Neural cell (in vitro differentiated cells): ENCODE data around the gene MALRD1. TPM values are rescaled to one million over a fixed set of nuclear protein-coding genes. Genes with fewer than 3 reads are reported as not detected.

Source experiments
- H2AFZ ChIP-seq: fragments of 200-600, 300-800 bp; sonication (generic), shearing (Covaris generic); 2 replicates; pipeline ENCODE4 v1.6.0; 2014; ENCODE audit warnings: low read depth, mild to moderate bottlenecking, antibody characterized with exemption, low read length, moderate library complexity
- H3F3A ChIP-seq: fragments of 200-600 bp; shearing (Covaris generic); 2 replicates; pipeline ENCODE4 v1.6.1; 2016; ENCODE audit warnings: mild to moderate bottlenecking, moderate library complexity, mixed read lengths, antibody characterized with exemption, low read length; ENCODE audit not compliant: insufficient read depth, poor library complexity, severe bottlenecking
- H3K27ac ChIP-seq: fragments of 200-600, 300-800 bp; sonication (generic), shearing (Covaris generic); 2 replicates; pipeline ENCODE4 v1.5.1; 2014; ENCODE audit warnings: mild to moderate bottlenecking, low read length, moderate library complexity
- H3K27me3 ChIP-seq: fragments of 300-800, 200-600 bp; sonication (generic), shearing (Covaris generic); 2 replicates; pipeline ENCODE4 v1.6.0; 2014; ENCODE audit warnings: mild to moderate bottlenecking, low read depth, low read length, moderate library complexity; ENCODE audit not compliant: insufficient read depth
- H3K36me3 ChIP-seq: fragments of 300-800, 200-600 bp; sonication (generic), shearing (Covaris generic); 2 replicates; pipeline ENCODE4 v1.5.1; 2014; ENCODE audit warnings: mild to moderate bottlenecking, antibody characterized with exemption, low read length, moderate library complexity; ENCODE audit not compliant: insufficient read depth
- H3K4me2 ChIP-seq: fragments of 300-800, 200-600 bp; sonication (generic), shearing (Covaris generic); 2 replicates; pipeline ENCODE4 v1.6.0; 2014; ENCODE audit warnings: mild to moderate bottlenecking, low read length
- H3K4me3 ChIP-seq: fragments of 300-800, 200-600 bp; sonication (generic), shearing (Covaris generic); 2 replicates; pipeline ENCODE4 v1.5.1; 2014; ENCODE audit warnings: mild to moderate bottlenecking, low read length, moderate library complexity
- H3K79me2 ChIP-seq: fragments of 200-600 bp; shearing (Covaris generic); replicated peaks from 2 replicates; pipeline ENCODE4 v1.6.0; 2014; ENCODE audit warnings: mild to moderate bottlenecking, low read length, moderate library complexity; ENCODE audit not compliant: insufficient read depth
- H3K9ac ChIP-seq: fragments of 300-800, 200-600 bp; sonication (generic), shearing (Covaris generic); 2 replicates; pipeline ENCODE4 v1.6.1; 2016; ENCODE audit warnings: mild to moderate bottlenecking, low read length, mixed read lengths
- H3K9me2 ChIP-seq: fragments of 200-600 bp; shearing (Covaris generic); 2 replicates; pipeline ENCODE4 v1.6.1; 2016; ENCODE audit warnings: mild to moderate bottlenecking, low read length, mixed read lengths; ENCODE audit not compliant: insufficient read depth
- H3K9me3 ChIP-seq: fragments of 200-600, 300-800 bp; sonication (generic), shearing (Covaris generic); 2 replicates; pipeline ENCODE4 v1.6.1; 2016; ENCODE audit warnings: mild to moderate bottlenecking, mixed run types, low read length, moderate library complexity, mixed read lengths
- H4K20me1 ChIP-seq: fragments of 200-600 bp; shearing (Covaris generic); 2 replicates; pipeline ENCODE4 v1.6.1; 2016; ENCODE audit warnings: mild to moderate bottlenecking, mixed run types; ENCODE audit not compliant: insufficient read depth
- EP300 ChIP-seq: fragments of 450-650 bp; conservative IDR thresholded peaks from 2 replicates; pipeline ENCODE4 v1.6.1; 2014; ENCODE audit warnings: antibody characterized with exemption, mild to moderate bottlenecking, moderate library complexity; ENCODE audit not compliant: poor library complexity, severe bottlenecking
- EZH2 ChIP-seq: fragments of 200-600, 300-800 bp; shearing (Covaris generic), sonication (generic); IDR thresholded peaks from 2 replicates; pipeline ENCODE4 v1.6.1; 2014; ENCODE audit warnings: antibody characterized with exemption, low read length, borderline replicate concordance, mild to moderate bottlenecking; ENCODE audit not compliant: insufficient read depth, poor library complexity, severe bottlenecking
- MXI1 ChIP-seq: fragments of 450-650 bp; conservative IDR thresholded peaks from 2 replicates; pipeline ENCODE4 v1.6.1; 2014; ENCODE audit warnings: antibody characterized with exemption, mild to moderate bottlenecking; ENCODE audit not compliant: poor library complexity, severe bottlenecking
- POLR2AphosphoS5 ChIP-seq: IDR thresholded peaks from 2 replicates; pipeline ENCODE4 v1.6.1; 2012
- RAD21 ChIP-seq: fragments of 450-650 bp; conservative IDR thresholded peaks from 2 replicates; pipeline ENCODE4 v1.6.1; 2014; ENCODE audit warnings: antibody characterized with exemption, mild to moderate bottlenecking, moderate library complexity
- SMC3 ChIP-seq: fragments of 450-650 bp; conservative IDR thresholded peaks from 2 replicates; pipeline ENCODE4 v1.6.1; 2014; ENCODE audit warnings: antibody characterized with exemption, mild to moderate bottlenecking, moderate library complexity; ENCODE audit not compliant: poor library complexity
- TAF1 ChIP-seq: IDR thresholded peaks from 2 replicates; pipeline ENCODE4 v1.6.1; 2012; ENCODE audit warnings: low read depth
- polyA plus RNA-seq: library from polyadenylated mRNA; depleted of rRNA; stranded (reverse); fragments of >200 nt; gene quantifications from 2 replicates; pipeline ENCODE4 v1.2.3, GENCODE V29; 2014
- TF ChIP-seq, protein P1 (sequence below): fragments of 450-650 bp; IDR thresholded peaks from 2 replicates; pipeline ENCODE4 v1.5.1; 2014; ENCODE audit warnings: antibody characterized with exemption, mild to moderate bottlenecking, moderate library complexity; ENCODE audit not compliant: poor library complexity, severe bottlenecking
- TF ChIP-seq, protein P2 (sequence below): IDR thresholded peaks from 2 replicates; pipeline ENCODE4 v1.6.1; 2012; ENCODE audit warnings: borderline replicate concordance

MALRD1 gene
- polyA plus RNA-seq, 1 donor from 2014 or later: 0.21 TPM

DNA sequence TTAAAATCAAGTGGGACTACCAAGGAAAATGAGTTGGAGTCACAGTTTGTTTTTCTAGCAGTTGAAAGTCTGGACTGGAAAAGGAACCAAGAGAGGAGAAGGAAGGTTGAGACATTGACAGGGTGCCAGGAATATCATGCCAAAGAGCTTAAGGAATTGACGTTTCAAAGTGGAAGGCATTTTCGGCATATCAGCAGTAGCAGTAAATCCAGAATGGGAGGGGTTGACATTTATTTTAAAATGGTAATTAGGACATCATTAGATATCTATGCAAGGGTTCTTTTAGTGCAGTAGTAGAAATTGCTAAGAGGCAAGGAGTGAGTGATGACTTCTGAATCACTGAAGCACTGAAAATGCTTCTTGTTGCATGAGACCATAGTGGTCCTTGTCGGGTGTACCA is 431.8 kb downstream of the MALRD1 start:
- Histone ChIP-seq H3K79me2 (no peaks in the 10 kb centered on the region), H3F3A (no peaks in the 10 kb centered on the region), H3K9me2 (no peaks in the 10 kb centered on the region), H3K36me3 (no peaks in the 10 kb centered on the region), H2AFZ (no peak overlapping the region), H3K27ac (no peak overlapping the region), H3K4me3 (no peak overlapping the region), H3K27me3 (no peaks in the 10 kb centered on the region), H3K9me3 (no peaks in the 10 kb centered on the region), H3K4me2 (no peak overlapping the region), H4K20me1 (no peaks in the 10 kb centered on the region), H3K9ac (no peak overlapping the region)
- TF ChIP-seq RAD21: no peak

DNA sequence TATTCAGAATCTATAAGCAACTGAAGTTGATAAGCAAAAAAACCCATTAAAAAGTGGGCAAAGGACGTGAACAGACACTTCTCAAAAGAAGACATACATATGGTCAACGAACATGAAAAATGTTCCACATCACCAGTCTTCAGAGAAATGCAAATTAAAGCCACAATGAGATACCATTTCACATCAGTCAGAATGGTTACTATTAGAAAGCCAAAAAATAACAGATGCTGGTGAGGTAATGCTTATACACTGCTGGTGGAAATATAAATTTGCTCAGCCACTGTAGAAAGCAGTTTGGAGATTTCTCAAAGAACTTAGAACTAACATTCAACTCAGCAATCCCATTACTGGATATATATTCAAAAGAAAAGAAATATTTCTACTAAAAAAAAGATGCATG is 434.8 kb downstream of the MALRD1 start:
- Histone ChIP-seq H3K9ac (no peak overlapping the region), H4K20me1 (no peaks in the 10 kb centered on the region), H3K9me3 (no peaks in the 10 kb centered on the region), H3K27ac (no peak overlapping the region), H3K4me3 (no peak overlapping the region), H3K36me3 (no peaks in the 10 kb centered on the region), H3F3A (no peaks in the 10 kb centered on the region), H3K27me3 (no peaks in the 10 kb centered on the region), H3K79me2 (no peaks in the 10 kb centered on the region), H3K4me2 (no peak overlapping the region), H2AFZ (no peak overlapping the region), H3K9me2 (no peaks in the 10 kb centered on the region)
- TF ChIP-seq, protein P1, sequence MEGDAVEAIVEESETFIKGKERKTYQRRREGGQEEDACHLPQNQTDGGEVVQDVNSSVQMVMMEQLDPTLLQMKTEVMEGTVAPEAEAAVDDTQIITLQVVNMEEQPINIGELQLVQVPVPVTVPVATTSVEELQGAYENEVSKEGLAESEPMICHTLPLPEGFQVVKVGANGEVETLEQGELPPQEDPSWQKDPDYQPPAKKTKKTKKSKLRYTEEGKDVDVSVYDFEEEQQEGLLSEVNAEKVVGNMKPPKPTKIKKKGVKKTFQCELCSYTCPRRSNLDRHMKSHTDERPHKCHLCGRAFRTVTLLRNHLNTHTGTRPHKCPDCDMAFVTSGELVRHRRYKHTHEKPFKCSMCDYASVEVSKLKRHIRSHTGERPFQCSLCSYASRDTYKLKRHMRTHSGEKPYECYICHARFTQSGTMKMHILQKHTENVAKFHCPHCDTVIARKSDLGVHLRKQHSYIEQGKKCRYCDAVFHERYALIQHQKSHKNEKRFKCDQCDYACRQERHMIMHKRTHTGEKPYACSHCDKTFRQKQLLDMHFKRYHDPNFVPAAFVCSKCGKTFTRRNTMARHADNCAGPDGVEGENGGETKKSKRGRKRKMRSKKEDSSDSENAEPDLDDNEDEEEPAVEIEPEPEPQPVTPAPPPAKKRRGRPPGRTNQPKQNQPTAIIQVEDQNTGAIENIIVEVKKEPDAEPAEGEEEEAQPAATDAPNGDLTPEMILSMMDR: no peak
- no peak for TF ChIP-seq POLR2AphosphoS5
- no peak for TF ChIP-seq EZH2
- TF ChIP-seq, protein P2, sequence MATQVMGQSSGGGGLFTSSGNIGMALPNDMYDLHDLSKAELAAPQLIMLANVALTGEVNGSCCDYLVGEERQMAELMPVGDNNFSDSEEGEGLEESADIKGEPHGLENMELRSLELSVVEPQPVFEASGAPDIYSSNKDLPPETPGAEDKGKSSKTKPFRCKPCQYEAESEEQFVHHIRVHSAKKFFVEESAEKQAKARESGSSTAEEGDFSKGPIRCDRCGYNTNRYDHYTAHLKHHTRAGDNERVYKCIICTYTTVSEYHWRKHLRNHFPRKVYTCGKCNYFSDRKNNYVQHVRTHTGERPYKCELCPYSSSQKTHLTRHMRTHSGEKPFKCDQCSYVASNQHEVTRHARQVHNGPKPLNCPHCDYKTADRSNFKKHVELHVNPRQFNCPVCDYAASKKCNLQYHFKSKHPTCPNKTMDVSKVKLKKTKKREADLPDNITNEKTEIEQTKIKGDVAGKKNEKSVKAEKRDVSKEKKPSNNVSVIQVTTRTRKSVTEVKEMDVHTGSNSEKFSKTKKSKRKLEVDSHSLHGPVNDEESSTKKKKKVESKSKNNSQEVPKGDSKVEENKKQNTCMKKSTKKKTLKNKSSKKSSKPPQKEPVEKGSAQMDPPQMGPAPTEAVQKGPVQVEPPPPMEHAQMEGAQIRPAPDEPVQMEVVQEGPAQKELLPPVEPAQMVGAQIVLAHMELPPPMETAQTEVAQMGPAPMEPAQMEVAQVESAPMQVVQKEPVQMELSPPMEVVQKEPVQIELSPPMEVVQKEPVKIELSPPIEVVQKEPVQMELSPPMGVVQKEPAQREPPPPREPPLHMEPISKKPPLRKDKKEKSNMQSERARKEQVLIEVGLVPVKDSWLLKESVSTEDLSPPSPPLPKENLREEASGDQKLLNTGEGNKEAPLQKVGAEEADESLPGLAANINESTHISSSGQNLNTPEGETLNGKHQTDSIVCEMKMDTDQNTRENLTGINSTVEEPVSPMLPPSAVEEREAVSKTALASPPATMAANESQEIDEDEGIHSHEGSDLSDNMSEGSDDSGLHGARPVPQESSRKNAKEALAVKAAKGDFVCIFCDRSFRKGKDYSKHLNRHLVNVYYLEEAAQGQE: no peak
- no peak for TF ChIP-seq EP300
- no peak for TF ChIP-seq TAF1
- TF ChIP-seq SMC3: no peak
- TF ChIP-seq RAD21: no peak
- TF ChIP-seq MXI1: no peak
